BJ (cell line): ENCODE measurements around the gene RTEL1. TPM values are rescaled to one million over a fixed set of nuclear protein-coding genes. Genes with fewer than 3 reads are reported as not detected.
A peak's percentile ranks its signal among the peaks of the same experiment; 100 is the strongest.

Experiments
- CTCF ChIA-PET: fragments of 350-600 bp; formaldehyde crosslinking; extraction: SDS; loops from one replicate; lab custom pipeline; 2021; ENCODE audit warnings: antibody characterized with exemption, inconsistent platforms; lab: Yijun Ruan, JAX
- POLR2A ChIA-PET: fragments of 300-600 bp; sonication (Branson Sonifier 250); formaldehyde crosslinking; extraction: SDS; loops from one replicate; lab custom pipeline; 2021; ENCODE audit warnings: antibody characterized with exemption; lab: Charles Lee
- DNase-seq: peaks from one replicate; pipeline ENCODE4 v3.0.0-alpha.2; 2011; ENCODE audit warnings: low read depth
- H3K27me3 ChIP-seq: 2 replicates; pipeline ENCODE4 v1.6.0; 2011; ENCODE audit warnings: low read length; ENCODE audit not compliant: control insufficient read depth, insufficient read depth
- H3K36me3 ChIP-seq: 2 replicates; pipeline ENCODE4 v1.5.1; 2011; ENCODE audit warnings: low read length; ENCODE audit not compliant: control insufficient read depth, insufficient read depth
- H3K4me3 ChIP-seq: 2 replicates; pipeline ENCODE4 v1.5.1; 2011; ENCODE audit warnings: low read depth, mild to moderate bottlenecking, control low read depth, low read length
- CTCF ChIP-seq: IDR thresholded peaks from 2 replicates; pipeline ENCODE4 v1.5.1; 2011; ENCODE audit warnings: low read depth, mild to moderate bottlenecking, control low read depth, inconsistent platforms, low read length, moderate library complexity; ENCODE audit not compliant: insufficient read depth
- polyA plus RNA-seq: library from polyadenylated mRNA; depleted of rRNA; stranded (reverse); fragments of >200 nt; gene quantifications from 2 replicates; pipeline ENCODE4 v1.2.3, GENCODE V29; 2011

The RTEL1 gene
- polyA plus RNA-seq, 1 experiment, result 18.3 TPM

- no peak overlapping the region for H3K4me3 ChIP-seq
- TF ChIP-seq CTCF, result no peak
- ChIA-PET CTCF (no interaction called here), POLR2A (no interaction called here)
- no peaks in the 10 kb centered on the region for H3K27me3 ChIP-seq
- no peak for DNase-seq
- H3K36me3 ChIP-seq, result peaks cover 9% of the 10 kb centered on the region
These were observed 33.0 kb downstream of the RTEL1 start for GRCh38 chr20:63690898-63691710.

- DNase-seq, result no peak
- no peak overlapping the region for H3K4me3 ChIP-seq
- CTCF ChIA-PET, result no interaction called here
- no peaks in the 10 kb centered on the region for H3K27me3 ChIP-seq
- POLR2A ChIA-PET, result no interaction called here
- TF ChIP-seq CTCF, result no peak
- peaks cover 9% of the 10 kb centered on the region for H3K36me3 ChIP-seq
These were observed 33.8 kb downstream of the RTEL1 start for GRCh38 chr20:63691711-63692435.

GRCh38 chr20:63692436-63693082, 34.4 kb downstream of the RTEL1 start:
- no peak for DNase-seq
- ChIA-PET CTCF (no interaction called here), POLR2A (no interaction called here)
- Histone ChIP-seq H3K36me3 (peaks cover 10% of the 10 kb centered on the region), H3K4me3 (no peak overlapping the region), H3K27me3 (no peaks in the 10 kb centered on the region)
- peak; percentile 40; the same call in 1 of the 2 replicates for TF ChIP-seq CTCF

- CTCF ChIA-PET, result no interaction called here
- H3K4me3 ChIP-seq, result no peak overlapping the region
- POLR2A ChIA-PET, result no interaction called here
- no peak for DNase-seq
- no peak for TF ChIP-seq CTCF
- peaks cover 14% of the 10 kb centered on the region for H3K36me3 ChIP-seq
- no peaks in the 10 kb centered on the region for H3K27me3 ChIP-seq
These were observed 35.1 kb downstream of the RTEL1 start for GRCh38 chr20:63693083-63693732.
